RWPE2 (cell line): ENCODE data around the gene TNS3.

Source experiments
- ATAC-seq: fragments of 200-7000 bp; cut with Tn5 transposase; 3 replicates; pipeline ENCODE4 v1.9.1; 2021; ENCODE audit warnings: low read depth
- DNase-seq: peaks from one replicate; pipeline ENCODE4 v3.0.0-alpha.2; 2020; ENCODE audit warnings: low spot score
- H3K27ac ChIP-seq: fragments of 450-650 bp; 2 replicates; pipeline ENCODE4 v1.5.1; 2017; ENCODE audit warnings: mild to moderate bottlenecking; ENCODE audit not compliant: poor library complexity, severe bottlenecking
- H3K27me3 ChIP-seq: fragments of 250-450 bp; sonication (Bioruptor Pico); 2 replicates; pipeline ENCODE4 v1.5.1; 2021; ENCODE audit warnings: mild to moderate bottlenecking, moderate library complexity; ENCODE audit not compliant: insufficient read depth, poor library complexity, severe bottlenecking
- H3K36me3 ChIP-seq: fragments of 250-450 bp; sonication (Bioruptor Pico); 2 replicates; pipeline ENCODE4 v1.5.1; 2020; ENCODE audit warnings: low read depth, mild to moderate bottlenecking, moderate library complexity
- H3K4me1 ChIP-seq: fragments of 250-450 bp; sonication (Bioruptor Pico); 2 replicates; pipeline ENCODE4 v1.5.1; 2021; ENCODE audit warnings: mild to moderate bottlenecking, moderate library complexity; ENCODE audit not compliant: insufficient read depth, poor library complexity, severe bottlenecking
- H3K4me3 ChIP-seq: fragments of 250-450 bp; sonication (Bioruptor Pico); 2 replicates; pipeline ENCODE4 v1.5.1; 2021; ENCODE audit warnings: mild to moderate bottlenecking, moderate library complexity; ENCODE audit not compliant: severe bottlenecking
- H3K9me3 ChIP-seq: fragments of 250-450 bp; sonication (Bioruptor Pico); 2 replicates; pipeline ENCODE4 v1.5.1; 2021; ENCODE audit warnings: mild to moderate bottlenecking, moderate library complexity; ENCODE audit not compliant: severe bottlenecking
- CTCF ChIP-seq: fragments of 450-650 bp; IDR thresholded peaks from one replicate; pipeline ENCODE4 v1.5.1; 2017; ENCODE audit warnings: mild to moderate bottlenecking, moderate library complexity; ENCODE audit not compliant: poor library complexity, severe bottlenecking

TNS3 gene

GRCh38 chr7:47373871-47374451, 207.9 kb downstream of the TNS3 start:
- Histone ChIP-seq H3K27me3 (no peaks in the 10 kb centered on the region), H3K9me3 (no peaks in the 10 kb centered on the region), H3K4me1 (peaks cover 15% of the 10 kb centered on the region), H3K36me3 (peaks cover 10% of the 10 kb centered on the region), H3K4me3 (no peak overlapping the region), H3K27ac (no peak overlapping the region)
- DNase-seq (no peak), ATAC-seq (no peak)
- TF ChIP-seq CTCF = no peak

- Histone ChIP-seq H3K27me3 (no peaks in the 10 kb centered on the region), H3K9me3 (no peaks in the 10 kb centered on the region), H3K4me3 (no peak overlapping the region), H3K36me3 (peaks cover 22% of the 10 kb centered on the region), H3K27ac (no peak overlapping the region), H3K4me1 (peaks cover 15% of the 10 kb centered on the region)
- no peak for TF ChIP-seq CTCF
- DNase-seq = no peak
- ATAC-seq = peak; percentile 83
Measured at GRCh38 chr7:47371733-47372368, 210.1 kb downstream of the TNS3 start.

- ATAC-seq = no peak
Measured at GRCh38 chr7:47371317-47371716, 210.6 kb downstream of the TNS3 start.

GRCh38 chr7:47370461-47371042, 211.4 kb downstream of the TNS3 start:
- Histone ChIP-seq H3K27ac (no peak overlapping the region), H3K27me3 (no peaks in the 10 kb centered on the region), H3K4me1 (peaks cover 15% of the 10 kb centered on the region), H3K36me3 (peaks cover 22% of the 10 kb centered on the region), H3K4me3 (no peak overlapping the region), H3K9me3 (no peaks in the 10 kb centered on the region)
- DNase-seq (no peak), ATAC-seq (no peak)
- no peak for TF ChIP-seq CTCF

More at GRCh38 chr7:47371317-47371716, 210.6 kb downstream of the TNS3 start:
- no peak for TF ChIP-seq CTCF
- Histone ChIP-seq H3K27me3 (no peaks in the 10 kb centered on the region), H3K9me3 (no peaks in the 10 kb centered on the region), H3K4me1 (peaks cover 15% of the 10 kb centered on the region), H3K27ac (no peak overlapping the region), H3K4me3 (no peak overlapping the region), H3K36me3 (peaks cover 22% of the 10 kb centered on the region)
- no peak for DNase-seq

- Histone ChIP-seq H3K27ac (no peak overlapping the region), H3K9me3 (no peaks in the 10 kb centered on the region), H3K27me3 (no peaks in the 10 kb centered on the region), H3K4me1 (peaks cover 15% of the 10 kb centered on the region), H3K4me3 (no peak overlapping the region), H3K36me3 (peaks cover 22% of the 10 kb centered on the region)
- ATAC-seq (no peak), DNase-seq (no peak)
- TF ChIP-seq CTCF = no peak
Measured at GRCh38 chr7:47369736-47370135, 212.2 kb downstream of the TNS3 start.
